ENCODE measurements around the gene WRAP73.

WRAP73 gene

GRCh38 chr1:3675436-3675835 is 25.5 kb upstream of the WRAP73 start:
- Histone ChIP-seq H3K9me3 (no peaks in the 10 kb centered on the region), H3K4me1 (peaks cover 99% of the 10 kb centered on the region), H3K27me3 (no peaks in the 10 kb centered on the region), H4K20me1 (no peaks in the 10 kb centered on the region), H3K4me3 (no peak overlapping the region), H3K27ac (peak overlapping the region; percentile 96), H3K9ac (peak overlapping the region; percentile 78; the same call in 1 of the 2 replicates), H3K36me3 (no peaks in the 10 kb centered on the region), H3K4me2 (peak overlapping the region; percentile 99)
- no peak for TF ChIP-seq Cebpa-rat (IDR thresholded peaks at IDR 0.05)

GRCh38 chr1:3674100-3675094 is 24.5 kb upstream of the WRAP73 start:
- H3K4me1 ChIP-seq, result peaks cover 91% of the 10 kb centered on the region
- H3K4me2 ChIP-seq, result peak overlapping the region; percentile 57
- H3K27ac ChIP-seq, result peak overlapping the region; percentile 60
- no peaks in the 10 kb centered on the region for H3K27me3 ChIP-seq
- H4K20me1 ChIP-seq, result no peaks in the 10 kb centered on the region
- no peak overlapping the region for H3K4me3 ChIP-seq
- no peaks in the 10 kb centered on the region for H3K36me3 ChIP-seq
- no peaks in the 10 kb centered on the region for H3K9me3 ChIP-seq
- no peak for TF ChIP-seq Cebpa-rat (IDR thresholded peaks at IDR 0.05)
- H3K9ac ChIP-seq, result no peak overlapping the region

DNA sequence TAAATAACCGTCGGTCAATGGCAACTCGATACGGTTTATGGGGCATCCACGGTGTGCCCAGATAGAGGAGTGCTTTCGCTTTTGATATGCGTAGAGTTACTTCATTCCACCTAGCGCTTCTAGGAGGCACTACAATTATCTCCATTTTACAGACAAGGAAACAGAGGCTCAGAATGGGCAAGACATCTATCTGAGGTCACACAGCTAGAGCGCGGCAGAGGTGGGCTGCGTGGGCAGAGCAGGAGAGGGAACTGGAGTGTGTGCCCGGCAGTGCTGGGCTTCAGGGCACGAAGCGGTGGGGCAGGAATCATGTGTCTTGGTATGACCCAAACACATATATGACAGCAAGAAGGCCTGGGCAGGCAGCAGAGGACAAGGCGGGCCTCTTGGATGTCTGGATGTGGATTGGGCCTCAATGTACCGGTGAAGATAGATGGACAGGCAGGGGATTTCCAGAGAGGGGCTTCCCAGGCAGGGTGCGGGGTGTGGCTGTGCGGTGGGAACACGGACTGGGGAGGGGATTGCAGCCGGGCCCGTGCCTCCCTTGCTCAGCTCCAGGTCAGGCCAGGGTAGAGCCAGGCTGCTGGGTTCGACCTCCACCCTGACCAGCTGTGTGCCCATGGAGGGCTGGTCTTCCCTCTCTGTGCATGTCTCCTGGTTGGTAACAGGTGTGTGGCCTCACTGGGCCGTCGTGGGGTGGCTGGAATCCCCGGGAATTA is 23.6 kb upstream of the WRAP73 start:
- Histone ChIP-seq H4K20me1 (no peaks in the 10 kb centered on the region), H3K4me1 (peaks cover 91% of the 10 kb centered on the region), H3K9me3 (no peaks in the 10 kb centered on the region), H3K27me3 (no peaks in the 10 kb centered on the region), H3K36me3 (no peaks in the 10 kb centered on the region), H3K4me3 (no peak overlapping the region), H3K9ac (no peak overlapping the region), H3K4me2 (peak overlapping the region; percentile 57), H3K27ac (peak overlapping the region; percentile 60; the same call in 1 of the 2 replicates)
- TF ChIP-seq Cebpa-rat (IDR thresholded peaks at IDR 0.05), result no peak

DNA sequence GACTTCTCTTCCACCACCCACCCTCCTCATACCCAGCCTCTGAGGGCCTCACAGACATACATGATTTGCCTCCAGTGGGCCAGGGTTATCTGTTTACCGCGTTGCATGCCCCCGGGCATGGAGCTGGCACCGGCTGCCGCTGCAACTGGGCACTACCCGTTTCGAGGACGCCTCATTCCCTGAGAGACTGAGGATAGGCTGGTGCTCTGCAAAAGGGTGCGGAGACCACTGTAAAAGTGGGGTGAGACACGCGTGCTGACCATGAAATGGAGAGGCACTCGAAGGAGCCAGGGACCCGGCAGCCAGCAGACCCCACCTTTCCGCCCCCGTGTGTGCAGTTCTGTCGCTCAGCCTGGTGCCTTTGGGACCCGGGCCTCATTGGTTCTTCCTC is 23.1 kb upstream of the WRAP73 start:
- peak overlapping the region; percentile 44; the same call in 1 of the 2 replicates for H3K27ac ChIP-seq
- no peaks in the 10 kb centered on the region for H3K27me3 ChIP-seq
- H3K9ac ChIP-seq, result no peak overlapping the region

DNA sequence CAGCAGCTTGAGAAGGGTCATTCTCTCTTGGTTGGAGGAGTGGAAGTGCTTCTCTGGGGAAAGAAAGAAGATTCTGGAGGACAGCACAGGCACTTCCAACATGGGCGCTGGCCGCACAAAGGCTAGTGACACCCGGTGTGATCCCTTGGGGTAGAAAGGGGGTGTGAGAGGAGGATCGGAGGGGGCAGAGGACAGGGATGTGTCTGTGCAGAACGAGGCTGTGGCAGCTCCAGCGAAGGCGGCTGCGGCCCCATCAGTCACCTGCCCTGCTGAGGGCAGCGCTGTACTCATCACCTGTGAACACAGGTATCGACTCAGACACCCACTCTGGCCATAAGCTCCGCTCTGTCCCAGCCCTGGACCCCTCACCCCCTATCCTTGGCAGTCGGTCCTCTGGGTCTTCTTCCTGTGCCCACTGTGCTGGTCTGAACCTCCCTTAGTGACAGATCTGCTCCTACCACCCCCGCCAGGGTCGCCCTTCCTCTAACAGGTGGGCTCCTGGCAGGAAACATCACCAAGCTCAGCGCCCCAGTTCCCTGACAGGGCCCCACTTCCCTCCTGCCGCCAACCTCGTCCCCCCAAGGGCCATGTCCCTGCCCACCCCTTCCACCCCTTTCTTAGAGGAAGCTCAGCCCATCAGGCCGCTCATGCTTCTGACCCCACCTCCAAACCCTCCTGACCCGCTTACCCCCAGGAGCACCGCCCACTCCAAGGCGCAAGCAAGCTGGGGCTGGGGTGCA is 22.5 kb upstream of the WRAP73 start:
- Histone ChIP-seq H3K4me3 (no peak overlapping the region), H4K20me1 (no peaks in the 10 kb centered on the region), H3K4me2 (peak overlapping the region; percentile 57), H3K4me1 (peaks cover 91% of the 10 kb centered on the region), H3K36me3 (no peaks in the 10 kb centered on the region), H3K27me3 (no peaks in the 10 kb centered on the region), H3K9ac (peak overlapping the region; percentile 10; the same call in 1 of the 2 replicates), H3K27ac (peak overlapping the region; percentile 44; the same call in 1 of the 2 replicates), H3K9me3 (no peaks in the 10 kb centered on the region)
- no peak for TF ChIP-seq Cebpa-rat (IDR thresholded peaks at IDR 0.05)

More for the DNA sequence above, 23.1 kb upstream of the WRAP73 start:
- Histone ChIP-seq H3K9me3 (no peaks in the 10 kb centered on the region), H3K4me2 (peak overlapping the region; percentile 57), H3K36me3 (no peaks in the 10 kb centered on the region), H3K4me3 (no peak overlapping the region), H4K20me1 (no peaks in the 10 kb centered on the region), H3K4me1 (peaks cover 91% of the 10 kb centered on the region)
- TF ChIP-seq Cebpa-rat (IDR thresholded peaks at IDR 0.05), result no peak

DNA sequence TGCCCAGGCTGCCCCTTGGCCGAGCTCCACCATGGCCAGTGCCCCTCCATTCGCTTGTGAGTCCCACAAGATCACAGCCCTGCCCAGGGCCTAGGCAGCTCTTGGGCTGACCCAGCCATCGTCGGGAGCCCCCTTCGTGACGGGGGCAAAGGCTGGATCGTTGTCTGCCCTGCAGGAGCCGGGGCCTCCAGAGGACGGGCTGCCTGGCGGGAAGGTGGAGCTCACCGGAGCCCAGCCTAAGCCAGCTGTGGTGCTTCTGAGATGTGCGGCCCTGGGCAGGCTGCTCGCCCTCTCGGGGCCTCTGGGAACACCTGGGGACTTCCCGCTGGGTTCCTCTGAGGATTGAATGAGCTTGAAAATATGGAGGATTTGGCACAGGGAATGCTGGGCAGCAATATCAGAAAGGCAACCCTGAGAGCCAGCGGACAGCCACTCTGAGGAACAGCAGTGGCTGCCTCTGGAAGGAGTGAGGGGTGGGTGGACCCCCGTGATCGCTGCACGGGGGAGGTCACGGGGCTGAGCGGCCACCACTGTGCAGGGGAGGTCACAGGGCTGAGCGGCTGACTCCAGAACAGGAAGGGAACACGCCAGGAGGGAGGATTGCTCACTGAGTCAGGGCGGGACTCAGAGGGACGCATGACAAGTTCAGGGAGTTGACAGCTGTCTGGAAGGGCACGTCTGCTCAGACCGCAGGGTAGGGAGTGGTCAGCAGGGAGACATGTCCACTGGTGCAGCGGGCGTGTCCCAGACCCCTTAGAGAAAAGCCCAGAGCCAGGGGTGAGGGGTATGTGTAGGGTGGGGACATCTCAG is 21.7 kb upstream of the WRAP73 start:
- Histone ChIP-seq H3K9me3 (no peaks in the 10 kb centered on the region), H3K4me2 (peak overlapping the region; percentile 57), H3K36me3 (no peaks in the 10 kb centered on the region), H3K9ac (peak overlapping the region; percentile 10; the same call in 1 of the 2 replicates), H4K20me1 (no peaks in the 10 kb centered on the region), H3K4me3 (no peak overlapping the region), H3K27me3 (no peaks in the 10 kb centered on the region), H3K27ac (0 out of 2 replicates have a peak overlapping the region, but pooled peaks have one; percentile 44), H3K4me1 (peaks cover 91% of the 10 kb centered on the region)
- no peak for TF ChIP-seq Cebpa-rat (IDR thresholded peaks at IDR 0.05)

DNA sequence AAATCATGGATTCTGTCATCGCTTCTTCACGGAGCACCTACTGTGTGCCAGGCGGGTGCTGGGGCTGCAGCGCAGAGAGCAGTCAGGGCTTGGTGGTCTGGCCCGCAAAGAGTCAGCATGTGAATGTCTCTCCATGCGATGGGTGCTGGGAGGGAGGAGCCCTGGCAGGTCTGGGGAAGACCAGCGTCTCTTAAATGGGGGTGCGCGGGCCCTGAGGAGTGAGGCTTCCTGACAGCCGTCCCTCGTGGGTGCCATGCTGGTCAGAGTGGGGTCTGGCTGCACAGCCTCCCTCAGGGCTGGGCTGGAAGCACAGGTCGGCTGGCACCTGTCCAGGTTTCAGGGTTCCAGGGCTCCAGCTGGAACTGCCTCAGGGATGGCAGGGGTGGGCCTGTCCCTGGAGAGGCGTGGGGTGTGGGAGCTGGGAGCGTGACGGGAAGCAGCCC is 20.9 kb upstream of the WRAP73 start:
- no peaks in the 10 kb centered on the region for H3K27me3 ChIP-seq
- H3K9me3 ChIP-seq, result no peaks in the 10 kb centered on the region
- no peak overlapping the region for H3K9ac ChIP-seq
- no peak overlapping the region for H3K27ac ChIP-seq
- no peaks in the 10 kb centered on the region for H4K20me1 ChIP-seq
- no peak overlapping the region for H3K4me3 ChIP-seq
- no peaks in the 10 kb centered on the region for H3K36me3 ChIP-seq
- peaks cover 91% of the 10 kb centered on the region for H3K4me1 ChIP-seq
- H3K4me2 ChIP-seq, result peak overlapping the region; percentile 57
- TF ChIP-seq Cebpa-rat (IDR thresholded peaks at IDR 0.05), result no peak

GRCh38 chr1:3669971-3670431 is 20.1 kb upstream of the WRAP73 start:
- Histone ChIP-seq H3K27ac (no peak overlapping the region), H3K27me3 (no peaks in the 10 kb centered on the region), H3K4me2 (0 out of 2 replicates have a peak overlapping the region, but pooled peaks have one; percentile 76), H3K36me3 (no peaks in the 10 kb centered on the region), H4K20me1 (no peaks in the 10 kb centered on the region), H3K9me3 (no peaks in the 10 kb centered on the region), H3K4me1 (peaks cover 91% of the 10 kb centered on the region), H3K4me3 (no peak overlapping the region), H3K9ac (no peak overlapping the region)
- TF ChIP-seq Cebpa-rat (IDR thresholded peaks at IDR 0.05), result no peak
